Renal cortex interstitium (tissue), 11 donors: ENCODE results near the gene PHYKPL. TPM values are rescaled to one million over a fixed set of nuclear protein-coding genes. Genes with fewer than 3 reads are reported as not detected.
"Not testable (repeated sequence)": the region's sequence is repeated elsewhere in the genome, so short reads cannot be mapped to it uniquely, and the experiment has no call there.

ENCODE experiments used
- DNase-seq, 11 donors: peaks; one replicate each; pipeline ENCODE4 v3.0.0-alpha.2; 2013; ENCODE audit warnings: low read depth in 9 of 11, low spot score in 4 of 11; ENCODE audit errors: extremely low read depth in 1 of 11
- polyA plus RNA-seq, 3 donors: library from polyadenylated mRNA; unstranded; fragments of 120-200 nt; gene quantifications; one replicate each; pipeline ENCODE4 v1.2.1, GENCODE V29; 2013; ENCODE audit not compliant: insufficient read length in 3 of 3

Gene PHYKPL
- polyA plus RNA-seq, 3 donors = 76.9 to 153 (median 77.8) TPM

DNA sequence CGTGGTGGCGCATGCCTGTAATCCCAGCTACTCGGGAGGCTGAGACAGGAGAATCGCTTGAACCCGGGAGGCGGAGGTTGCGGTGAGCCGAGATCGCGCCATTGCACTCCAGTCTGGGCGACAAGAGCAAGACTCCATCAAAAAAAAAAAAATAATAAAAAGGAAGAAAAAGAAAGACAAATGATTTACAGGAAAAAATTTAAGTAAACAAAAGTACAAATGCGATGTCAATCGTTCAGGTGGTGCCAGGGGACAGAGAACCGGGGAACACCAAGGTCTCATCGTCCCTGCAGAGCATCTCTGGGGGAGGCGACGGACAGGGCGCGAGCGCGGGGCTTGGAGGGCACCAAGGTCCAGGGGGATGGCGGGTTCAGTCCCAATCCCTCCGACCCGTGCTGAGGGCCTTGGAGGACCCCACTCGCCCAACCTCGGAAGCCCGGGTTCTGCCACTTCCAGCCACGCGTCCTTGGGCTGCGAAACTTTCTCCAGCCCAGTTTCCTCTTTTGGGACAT, 28.9 kb downstream of the PHYKPL start:
- DNase-seq = no peak

DNA sequence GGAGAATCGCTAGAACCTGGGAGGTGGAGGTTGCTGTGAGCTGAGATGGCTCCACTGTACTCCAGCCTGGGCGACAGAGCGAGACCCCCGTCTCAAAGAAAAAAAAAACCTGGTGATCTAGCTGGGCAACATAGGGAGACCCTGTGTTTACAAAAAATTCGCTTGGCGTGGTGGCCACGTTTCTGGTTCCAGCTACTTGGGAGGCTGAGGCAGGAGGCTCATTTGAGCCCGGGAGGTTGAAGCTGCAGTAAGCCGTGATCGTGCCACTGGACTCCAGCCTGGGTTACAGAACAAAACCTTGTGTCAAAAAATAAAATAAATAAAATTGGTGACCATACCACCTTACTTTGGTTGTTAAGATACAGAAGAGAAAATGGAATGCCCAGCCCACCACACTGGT, 30.1 kb downstream of the PHYKPL start:
- no peak for DNase-seq

- no peak for DNase-seq
Measured at GRCh38 chr5:178201927-178202235, 30.7 kb downstream of the PHYKPL start.

- DNase-seq = no peak
Measured at GRCh38 chr5:178201221-178201926, 31.2 kb downstream of the PHYKPL start.

- no peak for DNase-seq
Measured at GRCh38 chr5:178199581-178200434, 32.8 kb downstream of the PHYKPL start.

GRCh38 chr5:178198706-178199105, 33.9 kb downstream of the PHYKPL start:
- no peak for DNase-seq

DNA sequence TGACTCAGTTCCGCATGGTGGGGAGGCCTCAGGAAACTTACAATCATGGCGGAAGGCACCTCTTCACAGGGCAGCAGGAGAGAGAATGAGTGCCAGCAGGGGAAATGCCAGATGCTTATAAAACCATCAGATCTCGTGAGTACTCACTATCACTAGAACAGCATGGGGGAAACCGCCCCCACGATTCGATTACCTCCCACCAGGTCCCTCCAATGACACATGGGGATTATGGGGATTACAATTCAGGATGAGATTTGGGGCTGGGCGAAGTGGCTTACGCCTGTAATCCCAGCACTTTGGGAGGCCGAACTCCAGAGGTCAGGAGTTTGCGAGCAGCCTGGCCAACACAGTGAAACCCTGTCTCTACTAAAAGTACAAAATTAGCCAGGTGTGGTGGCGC, 34.5 kb downstream of the PHYKPL start:
- not testable (repeated sequence) for DNase-seq

DNA sequence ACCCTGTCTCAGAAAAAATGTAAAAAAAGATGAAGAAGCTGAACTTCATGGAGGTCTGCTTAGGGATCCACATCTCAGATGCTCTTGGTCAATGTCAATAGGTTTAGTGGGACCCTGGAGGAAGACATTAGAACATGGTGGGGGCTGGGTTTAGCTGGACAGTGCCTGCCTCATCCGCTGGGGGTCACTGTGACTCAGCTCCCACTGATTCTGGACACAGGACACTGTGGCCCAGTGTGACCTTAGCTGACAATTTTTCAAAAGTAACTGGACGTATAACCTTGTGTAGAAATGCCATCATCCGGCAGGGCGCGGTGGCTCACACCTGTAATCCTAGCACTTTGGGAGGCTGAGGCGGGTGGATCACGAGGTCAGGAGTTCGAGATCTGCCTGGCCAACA, 35.6 kb downstream of the PHYKPL start:
- DNase-seq = no peak

- no peak for DNase-seq
Measured at GRCh38 chr5:178196281-178196812, 36.3 kb downstream of the PHYKPL start.

- DNase-seq = no peak
Measured at GRCh38 chr5:178194026-178194425, 38.6 kb downstream of the PHYKPL start.

GRCh38 chr5:178193251-178193809, 39.3 kb downstream of the PHYKPL start:
- no peak for DNase-seq

GRCh38 chr5:178192787-178193186, 39.8 kb downstream of the PHYKPL start:
- no peak for DNase-seq

DNA sequence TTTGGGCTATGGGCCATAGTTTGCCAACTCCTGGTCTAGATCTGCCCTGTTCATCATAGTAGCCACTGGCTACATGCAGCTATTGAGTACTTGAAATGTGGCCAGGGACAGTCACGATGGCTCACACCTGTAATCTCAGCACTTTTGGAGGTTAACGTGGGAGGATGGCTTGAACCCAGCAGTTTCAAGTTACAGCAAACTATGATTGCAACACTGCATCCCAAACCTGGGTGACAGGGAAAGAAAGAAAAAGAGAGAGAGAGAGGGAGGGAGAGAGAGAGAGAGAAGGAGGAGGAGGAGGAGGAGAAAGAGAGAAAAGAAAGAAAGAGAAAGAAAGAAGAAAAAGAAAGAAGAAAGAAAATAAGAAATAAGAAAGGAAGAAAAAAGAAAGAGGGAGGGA, 40.4 kb downstream of the PHYKPL start:
- DNase-seq = no peak

- no peak for DNase-seq
Measured at GRCh38 chr5:178191661-178192060, 40.9 kb downstream of the PHYKPL start.

GRCh38 chr5:178189433-178189832, 43.2 kb downstream of the PHYKPL start:
- no peak for DNase-seq

DNA sequence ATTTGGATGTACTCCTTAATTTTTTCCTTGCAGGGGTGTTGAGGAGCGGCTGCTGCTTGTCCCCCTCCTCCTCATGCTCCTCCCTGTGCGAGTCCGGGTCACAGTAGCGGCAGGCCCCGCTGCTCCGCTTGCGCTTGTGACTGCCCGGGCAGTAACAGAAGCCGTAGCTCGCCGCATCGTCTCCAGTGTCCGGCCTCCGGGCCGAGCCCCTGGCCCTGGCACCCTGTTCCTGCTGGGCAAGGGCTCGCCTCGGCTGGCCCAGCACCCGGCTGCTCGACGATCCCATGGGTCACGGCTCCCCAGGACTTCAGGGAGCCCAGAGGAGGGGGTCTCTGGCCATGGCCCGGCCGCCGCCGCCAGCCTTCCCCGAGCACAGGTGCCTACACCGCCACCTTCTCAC, 45.6 kb downstream of the PHYKPL start, which contains the start of gene GMCL2:
GMCL2 (minus strand) TSS at position 358 of the 400 bp plus-strand sequence; CDS start at position 286, 72 bp downstream.
- no peak for DNase-seq

DNA sequence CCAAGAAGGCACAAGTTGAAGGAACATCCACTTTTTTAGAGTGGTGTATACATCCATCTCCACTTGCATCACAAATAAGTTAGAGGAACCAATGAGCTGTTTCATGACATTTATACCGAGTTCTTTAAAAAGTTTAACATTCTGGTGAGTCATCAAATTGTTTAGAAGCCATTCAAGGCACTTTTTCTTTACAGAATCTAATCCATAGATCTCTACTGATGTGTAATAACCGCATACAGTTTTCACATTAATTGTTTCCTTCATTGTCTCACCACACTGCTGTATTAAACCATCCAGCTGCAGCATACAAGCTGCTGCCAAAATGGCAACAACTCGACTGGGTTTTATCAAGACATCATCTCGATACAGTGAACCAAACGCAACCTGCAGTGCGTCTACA, 46.2 kb downstream of the PHYKPL start:
- no peak for DNase-seq

- no peak for DNase-seq
Measured at GRCh38 chr5:178182158-178182876, 50.3 kb downstream of the PHYKPL start.
